PFSK-1 (cell line): ENCODE data around the gene PRLH.

Source experiments
- POLR2AphosphoS5 ChIP-seq: IDR thresholded peaks from 2 replicates; pipeline ENCODE4 v1.6.1; 2012; ENCODE audit warnings: low read depth, mild to moderate bottlenecking, control low read depth, low read length, moderate library complexity
- TAF1 ChIP-seq: IDR thresholded peaks from 2 replicates; pipeline ENCODE4 v1.6.1; 2012; ENCODE audit warnings: low read length, control low read depth, borderline replicate concordance; ENCODE audit not compliant: insufficient read depth
- TF ChIP-seq, protein P1 (sequence below), 2 experiments: IDR thresholded peaks; 2 replicates each; pipeline versions ENCODE4 v1.6.1 to v1.8.0; 2011 to 2012; ENCODE audit warnings: low read depth in 2 of 2, low read length in 2 of 2, control low read depth in 1 of 2, inconsistent platforms in 1 of 2, mild to moderate bottlenecking in 1 of 2, moderate library complexity in 1 of 2; ENCODE audit not compliant: insufficient read depth in 1 of 2

- TF ChIP-seq TAF1: no peak
- TF ChIP-seq, protein P1, sequence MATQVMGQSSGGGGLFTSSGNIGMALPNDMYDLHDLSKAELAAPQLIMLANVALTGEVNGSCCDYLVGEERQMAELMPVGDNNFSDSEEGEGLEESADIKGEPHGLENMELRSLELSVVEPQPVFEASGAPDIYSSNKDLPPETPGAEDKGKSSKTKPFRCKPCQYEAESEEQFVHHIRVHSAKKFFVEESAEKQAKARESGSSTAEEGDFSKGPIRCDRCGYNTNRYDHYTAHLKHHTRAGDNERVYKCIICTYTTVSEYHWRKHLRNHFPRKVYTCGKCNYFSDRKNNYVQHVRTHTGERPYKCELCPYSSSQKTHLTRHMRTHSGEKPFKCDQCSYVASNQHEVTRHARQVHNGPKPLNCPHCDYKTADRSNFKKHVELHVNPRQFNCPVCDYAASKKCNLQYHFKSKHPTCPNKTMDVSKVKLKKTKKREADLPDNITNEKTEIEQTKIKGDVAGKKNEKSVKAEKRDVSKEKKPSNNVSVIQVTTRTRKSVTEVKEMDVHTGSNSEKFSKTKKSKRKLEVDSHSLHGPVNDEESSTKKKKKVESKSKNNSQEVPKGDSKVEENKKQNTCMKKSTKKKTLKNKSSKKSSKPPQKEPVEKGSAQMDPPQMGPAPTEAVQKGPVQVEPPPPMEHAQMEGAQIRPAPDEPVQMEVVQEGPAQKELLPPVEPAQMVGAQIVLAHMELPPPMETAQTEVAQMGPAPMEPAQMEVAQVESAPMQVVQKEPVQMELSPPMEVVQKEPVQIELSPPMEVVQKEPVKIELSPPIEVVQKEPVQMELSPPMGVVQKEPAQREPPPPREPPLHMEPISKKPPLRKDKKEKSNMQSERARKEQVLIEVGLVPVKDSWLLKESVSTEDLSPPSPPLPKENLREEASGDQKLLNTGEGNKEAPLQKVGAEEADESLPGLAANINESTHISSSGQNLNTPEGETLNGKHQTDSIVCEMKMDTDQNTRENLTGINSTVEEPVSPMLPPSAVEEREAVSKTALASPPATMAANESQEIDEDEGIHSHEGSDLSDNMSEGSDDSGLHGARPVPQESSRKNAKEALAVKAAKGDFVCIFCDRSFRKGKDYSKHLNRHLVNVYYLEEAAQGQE (IDR thresholded peaks at IDR 0.05; ENCODE audit: insufficient read depth in 1 of 2, low read depth in 2 of 2, low read length in 2 of 2): no peak
- no peak for TF ChIP-seq POLR2AphosphoS5
Observed at GRCh38 chr2:237602409-237602808, 36.0 kb downstream of the PRLH start.
